A673 (cell line): ENCODE results near the gene TRIM26. TPM values are rescaled to one million over a fixed set of nuclear protein-coding genes. Genes with fewer than 3 reads are reported as not detected.
"Not testable (repeated sequence)": the region's sequence is repeated elsewhere in the genome, so short reads cannot be mapped to it uniquely, and the experiment has no call there.

ENCODE experiments used
- BruUV-seq: library from RNA; stranded (reverse); fragments of 400-500 nt; replicated peaks from 2 replicates; lab custom pipeline; 2021; lab: Mats Ljungman, UMichigan
- CTCF ChIA-PET: fragments of 300-600 bp; sonication (Branson Sonifier 250); formaldehyde crosslinking; loops from one replicate; lab custom pipeline; 2022; ENCODE audit warnings: antibody characterized with exemption; lab: Charles Lee
- POLR2A ChIA-PET: fragments of 300-600 bp; sonication (Branson Sonifier 250); formaldehyde crosslinking; loops from one replicate; lab custom pipeline; 2022; ENCODE audit warnings: antibody characterized with exemption; ENCODE audit not compliant: low non-redundant PET; lab: Charles Lee
- DNase-seq: peaks from one replicate; pipeline ENCODE4 v3.0.0-alpha.2; 2015; ENCODE audit warnings: low spot score
- H3K27ac ChIP-seq: fragments of 200-600 bp; sonication (generic); 2 replicates; pipeline ENCODE4 v1.5.1; 2016; ENCODE audit warnings: mixed run types, low read depth, mild to moderate bottlenecking, mixed read lengths, antibody characterized with exemption, low read length; ENCODE audit not compliant: poor library complexity, severe bottlenecking
- H3K27me3 ChIP-seq: fragments of 200-600 bp; sonication (generic); replicated peaks from 2 replicates; pipeline ENCODE4 v1.6.1; 2017; ENCODE audit warnings: mixed run types, low read depth, mild to moderate bottlenecking, mixed read lengths, antibody characterized with exemption, low read length; ENCODE audit not compliant: insufficient read depth, poor library complexity
- H3K36me3 ChIP-seq: fragments of 200-600 bp; sonication (generic); 2 replicates; pipeline ENCODE4 v1.6.1; 2016; ENCODE audit warnings: mixed run types, mild to moderate bottlenecking, mixed read lengths, antibody characterized with exemption, low read length; ENCODE audit not compliant: insufficient read depth, poor library complexity, severe bottlenecking
- H3K4me1 ChIP-seq: fragments of 200-600 bp; sonication (generic); 2 replicates; pipeline ENCODE4 v1.6.1; 2017; ENCODE audit warnings: mixed run types, mild to moderate bottlenecking, mixed read lengths, antibody characterized with exemption, low read length; ENCODE audit not compliant: insufficient read depth, poor library complexity, severe bottlenecking
- H3K4me3 ChIP-seq: fragments of 200-600 bp; sonication (generic); 2 replicates; pipeline ENCODE4 v1.5.1; 2016; ENCODE audit warnings: low read depth, mixed run types, mild to moderate bottlenecking, mixed read lengths, low read length; ENCODE audit not compliant: poor library complexity, severe bottlenecking
- H3K9me3 ChIP-seq: fragments of 200-600 bp; sonication (generic); 2 replicates; pipeline ENCODE4 v1.6.1; 2016; ENCODE audit warnings: mixed run types, low read depth, mild to moderate bottlenecking, mixed read lengths, antibody characterized with exemption, low read length; ENCODE audit not compliant: poor library complexity, severe bottlenecking
- EZH2 ChIP-seq: fragments of 200-600 bp; sonication (generic); IDR thresholded peaks from 2 replicates; pipeline ENCODE4 v1.6.1; 2017; ENCODE audit warnings: borderline replicate concordance, low read depth, mild to moderate bottlenecking, mixed read lengths, antibody characterized with exemption, low read length; ENCODE audit not compliant: poor library complexity, severe bottlenecking
- intact Hi-C: fragments of 100-400 bp; cut with micrococcal nuclease; formaldehyde crosslinking; loops from one replicate; pipeline ENCODE4 v1.10.0; 2022; ENCODE audit not compliant: unreplicated experiment
- total RNA-seq: library from RNA; stranded (reverse); gene quantifications from 2 replicates; pipeline ENCODE4 v1.2.3, GENCODE V29; 2021
- TF ChIP-seq, protein P1 (sequence below): fragments of 300-800, 200-600 bp; sonication (generic); conservative IDR thresholded peaks from 2 replicates; pipeline ENCODE4 v1.5.1; 2017; ENCODE audit warnings: low read depth, mild to moderate bottlenecking, antibody characterized with exemption, low read length, moderate library complexity, mixed read lengths

TRIM26 gene
- total RNA-seq, 1 experiment from 2014 or later: 41.3 TPM

DNA sequence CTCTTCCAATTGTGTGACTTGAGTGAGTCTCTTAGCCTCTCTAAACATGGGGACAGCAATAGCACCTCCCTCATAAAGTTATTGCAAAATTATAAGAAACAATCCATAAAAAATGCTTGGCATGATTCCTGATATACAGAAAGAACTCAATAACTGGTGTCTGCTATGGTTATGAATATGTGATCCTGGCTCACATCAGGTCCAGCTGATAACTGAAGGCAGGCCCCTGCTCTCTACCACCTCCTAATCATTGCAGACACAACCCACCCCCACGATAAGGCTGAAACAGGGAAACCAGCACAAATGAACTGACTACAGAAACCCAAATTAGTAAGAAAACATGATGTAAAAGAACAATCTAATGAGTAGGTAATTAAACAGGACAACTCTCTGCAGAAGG is 44.5 kb downstream of the TRIM26 start:
- TF ChIP-seq, protein P1, sequence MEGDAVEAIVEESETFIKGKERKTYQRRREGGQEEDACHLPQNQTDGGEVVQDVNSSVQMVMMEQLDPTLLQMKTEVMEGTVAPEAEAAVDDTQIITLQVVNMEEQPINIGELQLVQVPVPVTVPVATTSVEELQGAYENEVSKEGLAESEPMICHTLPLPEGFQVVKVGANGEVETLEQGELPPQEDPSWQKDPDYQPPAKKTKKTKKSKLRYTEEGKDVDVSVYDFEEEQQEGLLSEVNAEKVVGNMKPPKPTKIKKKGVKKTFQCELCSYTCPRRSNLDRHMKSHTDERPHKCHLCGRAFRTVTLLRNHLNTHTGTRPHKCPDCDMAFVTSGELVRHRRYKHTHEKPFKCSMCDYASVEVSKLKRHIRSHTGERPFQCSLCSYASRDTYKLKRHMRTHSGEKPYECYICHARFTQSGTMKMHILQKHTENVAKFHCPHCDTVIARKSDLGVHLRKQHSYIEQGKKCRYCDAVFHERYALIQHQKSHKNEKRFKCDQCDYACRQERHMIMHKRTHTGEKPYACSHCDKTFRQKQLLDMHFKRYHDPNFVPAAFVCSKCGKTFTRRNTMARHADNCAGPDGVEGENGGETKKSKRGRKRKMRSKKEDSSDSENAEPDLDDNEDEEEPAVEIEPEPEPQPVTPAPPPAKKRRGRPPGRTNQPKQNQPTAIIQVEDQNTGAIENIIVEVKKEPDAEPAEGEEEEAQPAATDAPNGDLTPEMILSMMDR: no peak
- TF ChIP-seq EZH2: no peak
- Histone ChIP-seq H3K4me3 (no peak overlapping the region), H3K9me3 (no peaks in the 10 kb centered on the region), H3K27ac (no peak overlapping the region), H3K27me3 (peaks cover 45% of the 10 kb centered on the region), H3K4me1 (no peaks in the 10 kb centered on the region), H3K36me3 (no peaks in the 10 kb centered on the region)
- ChIA-PET POLR2A (no interaction called here), CTCF (no interaction called here)
- BruUV-seq: no TSS peak
- intact Hi-C loops: no loop called here
- DNase-seq: no peak

DNA sequence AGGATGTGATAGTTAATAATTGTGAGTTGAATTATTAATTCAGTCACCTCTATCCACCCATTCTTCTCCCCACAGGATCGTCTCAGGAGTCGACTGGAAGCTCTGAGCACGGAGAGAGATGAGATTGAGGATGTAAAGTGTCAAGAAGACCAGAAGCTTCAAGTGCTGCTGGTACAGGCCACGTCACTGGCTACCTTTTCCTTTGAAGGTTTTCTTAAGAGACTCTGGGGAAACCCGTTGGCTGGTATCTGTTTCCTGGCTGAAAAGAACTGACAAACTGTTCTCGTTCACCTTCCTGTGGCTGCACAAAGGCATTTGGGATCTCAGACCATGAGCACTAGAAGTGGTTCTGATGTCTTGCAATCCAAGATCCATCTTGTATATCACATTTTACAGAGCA is 46.1 kb downstream of the TRIM26 start:
- Histone ChIP-seq H3K27ac (no peak overlapping the region), H3K36me3 (no peaks in the 10 kb centered on the region), H3K4me1 (no peaks in the 10 kb centered on the region), H3K4me3 (no peak overlapping the region), H3K27me3 (peaks cover 33% of the 10 kb centered on the region), H3K9me3 (no peaks in the 10 kb centered on the region)
- TF ChIP-seq, protein P1: no peak
- TF ChIP-seq EZH2: no peak
- intact Hi-C loops: no loop called here
- no TSS peak for BruUV-seq
- DNase-seq: no peak
- CTCF ChIA-PET: no interaction called here
- POLR2A ChIA-PET: no interaction called here

DNA sequence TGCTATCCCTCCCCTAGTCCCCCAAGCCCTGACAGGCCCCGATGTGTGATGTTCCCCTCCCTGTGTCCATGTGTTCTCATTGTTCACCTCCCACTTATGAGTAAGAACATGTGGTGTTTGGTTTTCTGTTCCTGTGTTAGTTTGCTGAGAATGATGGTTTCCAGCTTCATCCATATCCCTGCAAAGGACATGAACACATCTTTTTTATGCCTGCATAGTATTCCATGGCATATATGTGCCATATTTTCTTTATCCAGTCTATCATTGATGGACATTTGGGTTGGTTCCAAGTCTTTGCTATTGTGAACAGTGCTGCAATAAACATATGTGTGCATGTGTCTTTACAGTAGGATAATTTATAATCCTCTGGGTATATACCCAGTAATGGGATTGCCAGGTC is 48.0 kb downstream of the TRIM26 start:
- DNase-seq, H3K36me3 ChIP-seq, H3K9me3 ChIP-seq, H3K27ac ChIP-seq, BruUV-seq, CTCF ChIA-PET, POLR2A ChIA-PET, intact Hi-C loops, H3K4me3 ChIP-seq, H3K4me1 ChIP-seq: not testable (repeated sequence)
- H3K27me3 ChIP-seq: peaks cover 14% of the 10 kb centered on the region

DNA sequence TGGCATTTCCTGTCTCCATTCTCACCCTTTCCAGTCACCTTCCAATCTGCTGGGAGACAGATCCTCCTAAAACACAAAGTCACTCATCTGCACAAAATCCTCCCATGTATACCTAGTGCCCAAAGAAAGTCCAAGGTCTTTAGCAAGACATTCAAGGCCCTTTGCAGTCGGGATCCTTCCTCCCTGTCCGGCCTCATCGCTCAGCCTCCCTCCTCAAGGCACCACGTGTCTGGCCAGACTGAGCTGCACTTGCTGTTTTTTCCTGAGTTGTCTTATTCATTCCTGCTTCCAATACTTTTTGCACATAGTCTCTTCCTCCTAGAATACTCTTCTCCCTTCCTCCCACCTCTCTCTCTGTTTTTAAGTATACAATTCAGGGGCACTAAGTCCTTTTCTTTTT is 48.5 kb downstream of the TRIM26 start:
- TF ChIP-seq, protein P1: no peak
- TF ChIP-seq EZH2: no peak
- no peaks in the 10 kb centered on the region for H3K4me1 ChIP-seq
- no peak overlapping the region for H3K27ac ChIP-seq
- H3K27me3 ChIP-seq: peaks cover 13% of the 10 kb centered on the region
- H3K36me3 ChIP-seq: no peaks in the 10 kb centered on the region
- CTCF ChIA-PET: no interaction called here
- H3K9me3 ChIP-seq: no peaks in the 10 kb centered on the region
- no TSS peak for BruUV-seq
- DNase-seq: no peak
- no peak overlapping the region for H3K4me3 ChIP-seq
- intact Hi-C loops: no loop called here
- POLR2A ChIA-PET: no interaction called here
